ENCODE measurements around the gene CCNI.
"Not testable (repeated sequence)": the region's sequence is repeated elsewhere in the genome, so short reads cannot be mapped to it uniquely, and the experiment has no call there.

CCNI gene

DNA sequence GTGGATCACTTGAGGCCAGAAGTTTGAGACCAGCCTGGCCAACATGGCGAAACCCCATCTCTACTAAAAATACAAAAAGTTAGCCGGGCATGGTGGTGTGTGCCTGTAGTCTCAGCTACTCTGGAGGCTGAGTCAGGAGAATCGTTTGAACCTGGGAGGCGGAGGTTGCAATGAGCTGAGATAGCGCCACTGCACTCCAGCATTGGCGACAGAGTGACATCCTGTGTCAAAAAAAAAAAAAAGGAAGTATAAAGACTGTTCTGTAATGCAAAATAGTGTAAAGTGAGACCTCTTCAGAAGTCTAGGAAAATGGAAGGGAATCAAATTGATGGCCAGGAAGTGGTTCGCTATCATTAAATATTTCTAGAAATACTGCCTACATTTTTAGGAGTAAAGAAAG lies 5.0 kb upstream of the CCNI start:
- not testable (repeated sequence) for DNase-seq

DNA sequence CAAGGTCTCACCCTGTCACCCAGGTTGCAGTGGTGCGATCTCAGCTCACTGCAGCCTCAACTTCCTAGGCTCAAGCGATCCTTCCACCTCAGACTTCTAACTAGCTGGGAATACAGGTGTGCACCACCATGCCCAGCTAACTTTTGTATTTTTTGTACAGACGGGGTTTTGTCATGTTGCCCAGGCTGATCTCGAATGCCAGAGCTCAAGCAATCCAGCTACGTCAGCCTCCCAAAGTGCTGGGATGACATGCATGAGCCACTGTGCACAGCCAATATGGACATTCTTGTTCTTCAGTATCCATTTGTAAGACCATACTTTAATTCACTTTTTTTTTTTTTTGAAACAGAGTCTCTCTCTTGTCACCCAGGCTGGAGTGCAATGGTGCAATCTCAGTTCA lies 3.5 kb upstream of the CCNI start:
- DNase-seq = no peak

DNA sequence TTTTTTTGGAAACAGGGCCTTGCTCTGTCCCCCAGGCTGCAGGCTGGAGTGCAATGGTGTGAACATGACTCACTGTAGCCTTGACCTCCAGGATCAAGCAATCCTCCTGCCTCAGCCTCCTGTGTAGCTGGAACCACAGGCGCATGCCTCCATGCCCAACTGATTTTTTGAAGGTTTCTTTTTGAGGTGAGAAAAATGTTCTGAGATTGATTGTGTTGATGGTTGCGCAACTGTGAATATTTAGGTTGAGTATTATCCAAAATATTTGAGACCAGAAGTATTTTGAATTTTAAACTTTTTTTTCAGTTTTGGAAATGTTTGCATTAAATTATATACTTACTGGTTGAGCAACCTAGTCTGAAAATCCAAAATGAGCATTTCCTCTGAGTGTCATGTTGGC lies 2.6 kb upstream of the CCNI start:
- no peak for DNase-seq

DNA sequence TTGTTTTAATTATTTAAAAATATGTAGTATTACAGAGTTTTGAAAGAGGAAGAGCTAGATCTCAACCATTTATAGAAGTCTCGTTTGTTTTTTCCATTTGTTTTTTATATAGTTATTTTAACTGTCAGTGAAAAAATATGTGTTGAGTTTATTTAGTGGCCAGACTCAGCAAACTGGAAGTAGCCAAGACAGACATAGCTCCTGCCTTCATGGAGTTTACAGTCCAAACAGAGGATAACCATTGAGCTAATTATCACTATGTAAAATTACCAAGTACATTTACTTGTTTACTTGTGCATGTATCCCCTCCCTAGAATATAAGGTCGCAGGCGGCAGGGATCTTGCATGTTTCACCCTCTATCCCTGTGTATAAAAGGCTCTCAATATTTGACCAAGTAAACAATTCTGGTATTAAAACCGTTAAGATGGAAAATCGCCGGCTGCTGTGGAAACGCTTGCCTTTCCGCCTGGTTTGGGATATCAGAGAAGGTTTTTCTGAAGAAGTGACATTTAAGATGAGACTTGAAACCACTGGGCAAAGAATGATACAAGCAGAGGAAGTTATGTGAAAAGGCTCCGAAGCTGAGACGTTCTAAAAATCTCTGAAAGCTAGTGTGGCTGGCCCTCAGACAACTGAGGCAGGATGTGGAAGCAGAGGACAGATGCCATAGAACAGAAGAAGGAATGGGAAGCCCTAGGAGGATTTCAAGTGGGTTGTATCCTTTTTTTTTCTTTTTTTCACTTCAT lies 1.3 kb upstream of the CCNI start:
- DNase-seq = no peak

DNA sequence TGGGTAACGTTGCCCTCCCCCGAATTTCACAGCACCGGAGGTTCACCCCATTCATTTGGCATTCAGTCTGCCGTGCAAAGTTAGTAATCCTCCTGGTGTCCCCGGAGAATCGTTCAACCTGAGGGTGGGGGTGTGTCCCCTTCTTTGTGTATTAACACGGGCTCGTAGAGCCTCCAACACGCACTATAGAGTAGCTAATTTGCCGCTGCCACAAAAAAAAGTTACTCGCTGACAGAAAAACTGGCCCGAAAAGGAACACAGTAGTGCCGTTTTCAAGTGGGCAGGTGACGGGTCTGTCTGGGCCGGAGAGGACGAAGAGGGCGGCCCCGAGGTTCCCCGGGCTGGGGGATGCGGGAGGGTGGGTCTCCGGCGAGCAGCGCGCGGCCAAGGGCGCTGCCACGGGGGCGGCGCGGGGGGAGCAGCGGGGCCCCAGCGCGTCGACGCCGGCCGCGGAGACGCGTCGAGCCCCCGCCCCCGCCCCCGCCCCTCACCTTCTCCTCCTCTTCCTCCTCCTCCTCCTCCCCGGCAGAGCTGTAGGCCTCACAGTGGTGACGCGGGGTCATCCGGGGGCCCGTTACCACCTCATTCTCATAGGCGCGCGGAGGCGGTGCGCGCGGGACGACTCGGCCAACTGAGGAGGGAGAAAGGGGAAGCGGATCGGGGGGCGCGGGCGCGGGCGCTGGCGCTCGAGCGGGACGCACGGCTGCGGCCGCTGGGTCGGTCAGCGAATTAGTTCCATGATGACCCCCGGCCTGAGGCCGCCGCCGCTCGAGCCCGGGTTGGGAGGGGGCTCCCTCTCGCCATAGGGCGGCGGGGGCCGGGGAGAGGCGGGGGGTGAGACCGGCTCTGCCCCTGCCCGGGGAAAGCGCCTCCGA lies 571 bp downstream of the CCNI start:
- DNase-seq = peak; percentile 67

DNA sequence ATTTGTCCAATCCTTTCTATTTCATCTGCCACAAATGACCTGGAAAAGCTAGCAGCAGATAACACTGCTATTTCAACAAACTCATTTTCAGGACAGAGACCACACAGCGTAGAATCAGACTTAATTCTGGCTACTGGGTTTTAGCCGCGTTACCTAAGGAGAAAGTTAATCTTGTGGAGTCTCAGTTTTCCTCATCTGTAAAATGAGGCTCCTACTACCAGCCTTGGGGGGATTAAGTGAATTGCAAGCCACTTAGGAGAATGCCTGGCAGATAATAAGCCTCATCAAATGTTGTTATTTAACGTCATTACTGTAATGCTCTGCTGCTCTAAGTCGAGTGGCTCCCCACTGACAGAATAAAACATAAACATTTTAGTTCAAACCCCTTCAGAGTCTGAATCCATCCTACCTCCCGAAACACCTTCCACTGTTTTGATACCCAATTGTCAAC lies 1.4 kb downstream of the CCNI start:
- peak; percentile 14 for DNase-seq

DNA sequence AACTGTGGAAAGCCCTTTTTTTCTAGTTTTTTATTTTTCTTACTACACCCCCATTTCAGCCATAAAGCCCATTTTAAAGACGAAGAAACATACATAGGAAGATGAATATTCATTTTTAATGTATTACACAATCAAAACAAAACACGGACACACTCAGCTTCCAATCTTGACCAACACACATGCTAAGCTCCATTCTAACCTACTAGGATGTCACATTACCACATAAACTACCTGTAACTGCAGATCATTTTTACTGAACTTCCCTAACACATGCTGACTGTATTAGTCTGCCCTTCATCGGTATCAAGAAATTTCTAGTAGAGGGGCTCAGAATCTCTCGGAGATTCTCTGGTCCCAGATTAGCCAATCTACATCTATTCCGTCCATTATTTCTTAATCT lies 1.8 kb downstream of the CCNI start:
- no peak for DNase-seq

DNA sequence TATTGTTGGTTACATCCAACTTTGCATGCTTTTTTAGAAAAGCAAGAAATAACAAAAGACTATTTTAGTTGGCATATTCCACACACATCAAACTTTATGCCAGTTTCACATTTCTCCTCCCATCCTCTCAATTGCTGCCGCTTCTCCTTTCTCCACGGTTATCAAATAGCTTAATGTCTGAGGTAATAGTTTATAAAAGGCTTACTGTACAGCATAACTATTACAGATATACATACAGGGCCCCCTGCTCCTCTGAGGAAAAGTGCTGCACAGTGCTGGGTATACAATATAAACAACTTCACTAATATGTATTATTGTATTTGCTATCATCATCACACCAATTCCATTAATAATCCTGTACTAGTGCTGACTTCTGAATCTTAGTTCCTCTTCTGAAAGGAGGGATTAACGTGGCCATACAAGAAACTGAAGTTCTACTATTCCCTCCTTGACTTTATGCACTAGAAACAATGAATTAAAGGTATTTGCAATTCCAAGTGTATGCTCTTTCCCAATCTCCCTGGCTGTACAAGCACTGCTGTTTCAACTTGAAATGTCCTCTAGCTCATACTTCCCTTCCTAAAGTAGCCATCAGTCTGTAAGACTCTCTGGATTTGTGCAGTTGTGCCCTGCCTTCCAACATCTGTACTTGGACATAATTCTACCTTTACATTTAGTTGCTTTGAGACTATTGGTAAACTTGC lies 2.5 kb downstream of the CCNI start:
- peak; percentile 5 for DNase-seq

DNA sequence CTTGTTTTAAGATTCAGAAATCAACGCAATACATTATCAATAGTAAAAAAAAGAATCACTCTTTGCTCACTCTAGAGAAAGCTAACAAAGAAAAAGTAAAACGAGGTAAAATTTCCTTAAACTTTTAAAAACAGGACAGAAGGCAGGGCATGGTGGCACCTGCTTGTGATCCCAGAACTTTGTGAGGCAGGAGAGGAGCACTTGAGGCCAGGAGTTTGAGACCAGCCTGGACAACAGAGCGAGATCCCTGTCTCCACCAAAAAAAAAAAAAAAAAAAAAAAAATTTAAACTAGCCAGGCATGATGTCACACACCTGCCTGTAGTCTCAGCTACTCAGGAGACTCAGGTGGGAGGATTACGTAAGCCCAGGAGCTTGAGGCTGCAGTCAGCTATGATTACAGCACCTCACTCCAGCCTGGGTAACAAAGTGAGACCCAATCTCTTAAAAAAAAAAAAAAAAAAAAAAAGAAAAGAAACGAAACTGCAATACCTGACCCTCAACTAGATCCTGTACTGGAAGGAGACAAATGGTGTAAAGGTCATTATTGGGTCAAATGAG lies 3.5 kb downstream of the CCNI start:
- peak; percentile 69 for DNase-seq

DNA sequence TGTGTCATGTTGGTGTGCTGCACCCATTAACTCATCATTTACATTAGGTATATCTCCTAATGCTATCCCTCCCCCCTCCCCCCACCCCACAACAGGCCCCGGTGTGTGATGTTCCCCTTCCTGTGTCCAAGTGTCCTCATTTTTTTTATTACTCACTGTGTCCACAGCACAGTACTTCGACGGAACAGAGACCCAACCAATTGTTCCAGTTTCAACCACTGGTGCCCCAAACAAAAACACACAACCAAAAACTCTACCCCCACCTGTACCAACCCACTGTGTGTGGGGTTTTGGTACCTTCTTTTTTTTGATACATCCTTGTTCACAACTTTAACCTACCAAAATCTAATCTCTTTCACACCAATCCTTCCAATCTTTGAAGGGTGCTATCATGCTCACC lies 6.3 kb downstream of the CCNI start:
- not testable (repeated sequence) for DNase-seq

DNA sequence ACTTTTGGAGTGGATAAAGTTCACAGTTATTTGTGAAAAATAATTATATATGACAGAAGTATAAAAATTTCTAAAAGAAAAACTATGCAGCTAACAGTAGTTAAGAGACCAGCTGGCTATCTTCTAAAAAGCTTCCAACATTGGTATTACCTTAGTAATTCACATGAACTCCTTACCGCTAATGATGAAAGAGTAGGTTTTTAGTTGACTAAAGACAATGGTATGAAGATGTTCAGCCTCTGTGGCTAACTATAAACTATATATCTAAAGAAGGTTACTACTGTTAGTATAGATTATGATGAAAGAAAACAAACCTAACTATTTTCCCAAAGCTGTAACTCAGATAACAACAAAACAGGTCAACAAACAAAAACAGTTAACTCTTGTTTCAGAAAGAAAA lies 10.4 kb downstream of the CCNI start:
- no peak for DNase-seq

DNA sequence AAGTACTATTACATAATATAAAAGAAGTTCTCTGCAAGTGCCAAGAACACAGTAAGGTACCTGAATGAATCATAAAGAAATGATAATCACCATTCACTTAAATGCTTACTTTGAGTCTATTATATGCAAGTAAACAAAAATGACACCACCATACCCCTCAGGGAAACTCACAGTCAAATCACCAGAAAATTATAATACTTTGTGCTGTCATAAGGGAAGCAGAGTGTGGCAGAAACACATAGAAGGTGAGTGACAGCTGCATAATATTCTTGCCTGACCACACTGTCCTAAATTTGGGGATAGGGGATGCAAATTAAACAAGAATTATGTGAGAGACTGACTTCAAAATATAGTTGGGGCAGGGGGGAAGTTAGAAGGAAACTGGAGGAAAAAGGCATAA lies 12.9 kb downstream of the CCNI start:
- no peak for DNase-seq

DNA sequence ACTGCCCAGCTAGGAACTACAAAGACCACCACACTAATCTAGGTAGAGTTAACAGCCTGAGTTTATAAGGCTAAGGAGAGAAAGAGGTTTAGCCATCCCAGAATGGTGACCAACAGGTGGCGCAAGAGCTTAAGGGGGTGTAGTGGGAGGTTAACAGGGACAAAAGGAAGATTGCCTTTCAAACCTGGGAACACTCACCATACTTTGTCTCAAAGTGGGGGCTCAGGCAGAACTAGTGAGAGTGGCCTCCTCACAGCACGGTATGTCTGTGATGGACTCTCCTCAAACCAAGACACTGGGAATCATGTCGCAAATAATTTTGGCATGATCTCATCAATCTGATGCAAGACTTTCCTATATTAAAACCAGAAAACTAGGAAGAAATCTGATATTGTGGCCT lies 23.4 kb downstream of the CCNI start:
- peak; percentile 78 for DNase-seq

DNA sequence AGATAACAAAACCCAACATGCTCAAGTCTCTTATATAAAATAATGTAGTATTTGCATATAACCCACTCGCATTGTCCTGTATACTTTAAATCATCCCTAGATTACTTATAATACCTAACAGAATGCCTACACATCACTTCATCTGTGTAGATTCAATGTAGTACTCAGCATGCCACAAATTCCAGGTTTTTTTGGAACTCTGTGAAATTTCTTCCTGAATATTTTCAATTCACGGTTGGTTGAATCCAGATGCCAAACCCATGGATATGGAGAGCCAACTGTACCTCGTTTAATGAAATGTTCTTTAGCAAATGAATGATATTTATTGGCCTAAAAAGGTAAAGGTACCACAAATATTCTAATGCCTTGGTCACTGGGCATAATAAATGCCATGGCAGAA lies 24.8 kb downstream of the CCNI start:
- DNase-seq = no peak

DNA sequence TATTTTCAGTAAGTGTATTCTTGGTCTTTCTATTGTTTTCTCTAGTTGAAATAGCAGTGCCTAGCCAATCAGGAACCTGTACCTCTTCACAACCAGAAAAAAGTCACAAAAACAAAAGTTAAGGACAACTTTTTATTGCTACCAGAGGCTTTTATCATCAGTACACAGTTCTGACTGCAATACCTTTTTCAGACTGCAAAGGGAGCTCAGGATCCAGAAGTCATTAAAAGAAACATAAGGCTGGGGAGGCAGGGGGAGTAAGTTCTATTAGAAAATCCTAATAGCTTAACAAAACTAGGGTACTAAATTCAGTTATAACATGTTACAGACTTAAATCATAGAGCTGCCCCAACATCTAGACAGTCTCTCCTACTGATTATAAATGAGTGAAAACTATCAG lies 28.8 kb downstream of the CCNI start:
- DNase-seq = peak; percentile 37

DNA sequence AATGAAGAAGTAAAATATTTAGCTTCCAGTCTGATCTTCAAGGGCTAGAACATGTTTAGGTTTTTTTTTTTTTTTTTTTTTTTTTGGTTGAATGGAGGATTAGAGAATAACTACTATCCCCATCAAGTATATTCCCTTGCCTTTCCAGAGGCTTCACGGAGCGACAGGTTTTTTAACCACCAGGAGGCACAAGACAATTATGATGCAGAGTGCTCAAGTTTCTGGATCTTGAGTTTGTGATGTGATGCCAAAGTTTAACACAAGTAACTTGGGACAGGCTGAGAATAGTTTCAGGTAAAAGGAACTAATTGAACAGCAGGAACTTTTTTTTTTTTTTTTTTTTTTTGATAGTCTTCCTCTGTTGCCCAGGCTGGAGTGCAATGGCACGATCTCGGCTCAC lies 30.3 kb downstream of the CCNI start:
- DNase-seq = peak; percentile 24

DNA sequence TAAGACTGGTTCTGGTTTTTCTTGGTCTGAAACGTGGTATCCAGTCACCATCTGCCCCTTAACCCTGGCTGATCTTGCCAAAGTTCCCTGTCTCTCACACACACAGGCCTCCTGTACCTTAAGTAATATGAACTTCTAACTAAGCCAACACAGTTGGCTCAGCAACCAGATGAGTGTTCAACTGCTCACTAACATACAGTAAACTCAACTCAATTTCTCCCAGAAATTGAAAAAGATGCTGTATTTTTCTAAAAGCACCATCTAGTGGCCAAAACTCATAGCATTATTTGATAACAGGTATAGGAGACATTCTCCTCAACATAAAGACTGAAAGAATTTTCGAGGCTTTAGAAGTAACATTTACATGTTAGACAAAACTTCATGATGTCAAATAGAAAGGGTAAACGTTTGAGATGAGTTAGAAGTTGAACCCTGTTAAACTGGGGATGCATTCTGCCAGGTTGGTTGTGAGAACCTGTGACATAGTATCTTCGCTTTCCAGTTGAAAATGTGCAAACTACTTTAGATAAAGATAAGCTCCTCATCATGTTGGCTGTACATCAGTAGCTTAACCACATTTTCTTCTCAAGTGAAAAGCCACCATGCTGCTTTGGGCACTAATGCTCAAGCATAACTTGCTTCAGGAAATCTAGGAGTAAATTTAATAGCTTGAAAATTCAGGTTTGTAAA lies 31.2 kb downstream of the CCNI start:
- peak; percentile 66 for DNase-seq

DNA sequence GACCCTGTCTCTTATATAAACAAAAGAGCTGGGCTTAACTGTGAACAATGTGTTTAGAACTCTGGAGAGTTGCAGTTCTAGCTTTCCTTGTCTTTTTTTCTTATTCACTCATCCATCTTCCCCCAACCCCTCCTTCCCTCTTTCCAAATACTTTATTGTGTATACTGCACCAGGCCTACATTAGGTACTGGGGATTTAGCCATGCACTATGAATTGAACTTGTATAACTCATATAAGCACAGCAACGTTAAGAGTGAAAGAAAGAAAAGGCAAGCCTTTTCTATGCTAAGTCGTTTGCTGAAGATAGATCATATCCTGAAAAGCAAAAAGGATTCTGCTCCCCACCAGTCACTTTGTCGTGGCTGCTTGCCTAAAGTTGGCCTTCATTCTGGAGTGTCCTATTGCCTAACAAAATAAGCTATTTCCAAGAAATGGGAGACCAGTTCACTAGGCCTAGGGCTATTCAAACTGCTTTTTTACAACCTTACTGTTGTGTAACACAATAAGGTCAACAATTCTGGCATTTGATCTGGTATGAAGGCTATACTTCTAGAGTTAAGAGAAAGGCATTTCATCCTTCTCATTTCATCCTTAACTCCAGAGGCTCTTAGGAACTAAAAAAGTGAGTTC lies 32.2 kb downstream of the CCNI start:
- no peak for DNase-seq

DNA sequence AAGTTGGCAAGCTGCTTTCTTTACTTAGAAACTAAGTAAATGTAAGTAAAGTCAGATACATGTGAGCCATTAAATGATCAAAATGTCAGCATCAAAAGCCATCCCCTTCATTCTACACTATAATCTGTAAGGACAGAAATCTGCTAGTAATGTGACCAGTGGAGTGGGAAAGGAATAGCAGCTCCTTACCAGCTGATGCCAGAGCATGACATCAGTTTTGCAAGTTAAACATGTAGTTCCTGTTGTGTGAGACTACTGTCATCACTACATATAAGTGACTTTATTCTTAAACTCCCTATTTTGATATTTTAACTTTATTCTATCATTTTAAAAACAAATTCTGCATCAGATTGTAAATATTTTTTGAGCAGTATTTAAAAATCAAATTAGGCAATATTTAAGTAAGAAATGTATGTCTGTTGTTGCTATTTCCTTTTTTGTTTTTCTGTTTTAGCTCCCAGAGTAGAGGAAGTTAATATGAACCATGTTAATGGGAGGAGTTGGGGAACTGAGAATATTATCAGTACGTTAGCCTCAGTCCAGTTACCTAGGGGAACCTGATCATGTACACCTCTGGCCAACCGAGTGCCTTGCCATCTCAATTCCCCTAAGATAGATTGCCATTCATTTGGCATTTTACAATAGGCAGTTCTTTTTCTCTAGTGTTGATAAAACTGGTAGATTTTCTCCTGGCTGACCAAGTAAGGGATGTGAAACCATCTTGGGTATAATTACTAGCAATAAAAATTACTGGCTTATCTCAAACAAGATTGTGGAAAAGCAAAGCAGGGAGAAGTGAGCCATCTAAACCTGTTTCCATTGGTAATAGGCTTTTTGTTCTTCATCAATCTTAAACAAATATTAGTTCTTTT lies 34.7 kb downstream of the CCNI start:
- peak; percentile 17 for DNase-seq

DNA sequence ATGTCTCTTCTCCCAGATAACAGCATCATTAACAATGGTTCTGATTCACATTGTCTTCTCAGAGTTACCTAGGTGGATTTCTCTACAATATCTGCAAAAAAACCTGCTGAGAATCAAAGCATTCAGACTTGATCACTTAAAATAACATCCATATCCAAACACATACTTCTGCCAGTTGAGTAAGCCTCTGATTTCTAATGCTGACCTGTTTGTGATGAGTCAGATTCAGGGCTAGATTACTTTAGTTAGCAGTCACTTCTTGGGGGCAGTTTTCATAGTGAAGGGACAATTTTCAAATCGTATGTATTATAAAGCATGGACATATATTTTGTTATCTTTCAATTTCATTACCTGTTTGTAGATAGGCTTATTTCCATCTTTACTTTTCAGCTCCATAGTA lies 35.5 kb downstream of the CCNI start:
- no peak for DNase-seq

DNA sequence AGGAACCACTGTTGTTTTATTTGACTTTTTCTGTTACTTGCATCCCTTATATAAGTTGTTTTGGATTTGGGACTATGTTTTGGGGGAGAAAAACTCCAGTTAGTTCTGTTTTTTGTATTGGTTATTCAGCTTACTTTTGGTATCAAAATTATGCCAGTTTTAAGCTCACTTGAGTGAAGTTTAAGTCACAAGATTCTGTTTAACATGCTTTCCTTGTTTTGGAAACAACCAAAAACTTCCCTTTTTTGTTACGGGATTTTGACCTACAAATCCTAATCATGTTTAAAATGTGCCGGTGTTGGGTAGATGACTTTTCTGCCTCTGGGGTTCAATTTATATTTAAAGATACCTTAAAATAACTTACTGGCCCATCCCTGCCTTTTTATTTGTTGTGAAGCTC lies 36.0 kb downstream of the CCNI start:
- DNase-seq = no peak
